GM21367 (cell line): ENCODE data around the gene OSBP2.

Source experiments
- ATAC-seq: cut with Tn5 transposase; IDR thresholded peaks from one replicate; pipeline ENCODE4 v1.9.1; 2021; ENCODE audit not compliant: unreplicated experiment

The OSBP2 gene

GRCh38 chr22:30890686-30891442, 196.2 kb downstream of the OSBP2 start:
- no peak for ATAC-seq

DNA sequence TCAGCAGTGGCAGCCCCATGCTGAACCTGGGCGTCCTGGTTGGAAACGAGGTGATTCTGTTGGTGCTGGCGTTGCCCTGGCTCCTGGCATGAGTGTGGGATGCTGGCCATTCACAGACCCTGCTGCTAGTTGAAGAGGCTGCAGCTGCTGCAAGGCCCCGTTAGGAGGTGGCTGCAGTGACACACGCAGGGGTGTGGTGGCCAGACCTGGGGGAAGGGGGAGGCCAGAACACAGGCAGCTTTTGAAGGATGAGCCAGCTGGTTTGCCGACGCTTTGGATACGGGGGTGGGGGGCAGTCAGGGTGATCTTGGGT, 196.7 kb downstream of the OSBP2 start:
- ATAC-seq = no peak

DNA sequence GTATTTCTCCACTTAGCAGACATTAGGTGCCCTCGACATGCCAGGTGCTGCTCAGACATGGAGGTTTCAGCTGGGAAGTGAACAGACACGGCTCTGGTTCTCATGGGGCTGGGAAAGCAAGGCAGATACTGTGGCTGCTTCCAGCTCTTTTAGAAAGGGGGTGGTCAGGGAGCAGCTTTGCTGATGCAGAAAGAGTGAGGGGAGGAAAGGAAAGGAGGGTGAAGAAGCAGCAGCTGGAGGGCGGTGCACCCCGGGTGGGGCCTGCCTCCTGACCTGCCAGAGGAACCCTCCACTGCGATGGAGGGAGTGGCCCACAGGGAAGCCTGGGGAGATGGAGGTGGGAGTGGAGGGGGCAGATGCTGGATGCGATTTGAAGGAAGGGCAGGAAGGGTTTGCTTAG, 197.1 kb downstream of the OSBP2 start:
- no peak for ATAC-seq

- no peak for ATAC-seq
These were observed 197.6 kb downstream of the OSBP2 start for GRCh38 chr22:30892286-30892685.

DNA sequence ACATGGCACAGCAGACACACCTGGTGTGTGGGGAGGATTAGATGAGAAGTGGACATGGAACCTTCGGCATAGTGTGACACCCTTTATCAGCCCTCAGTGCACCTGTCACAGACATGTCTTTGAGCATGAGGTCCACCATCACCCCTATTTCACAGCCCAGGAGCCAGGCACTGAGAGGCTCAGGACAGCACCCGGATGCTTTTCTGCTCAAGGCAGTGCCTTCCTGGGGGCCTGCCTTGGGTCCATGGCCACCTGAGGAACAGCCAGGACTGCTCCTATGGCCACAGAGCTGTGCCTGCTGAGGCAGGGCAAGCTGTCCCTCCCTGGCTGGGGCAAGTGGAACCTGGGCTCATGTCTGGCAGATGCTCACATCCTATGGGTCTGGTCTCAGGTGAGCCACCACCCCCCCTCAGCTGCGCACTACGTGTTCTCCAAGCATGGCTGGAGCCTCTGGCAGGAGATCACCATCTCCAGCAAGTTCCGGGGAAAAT, 198.1 kb downstream of the OSBP2 start:
- ATAC-seq = no peak

DNA sequence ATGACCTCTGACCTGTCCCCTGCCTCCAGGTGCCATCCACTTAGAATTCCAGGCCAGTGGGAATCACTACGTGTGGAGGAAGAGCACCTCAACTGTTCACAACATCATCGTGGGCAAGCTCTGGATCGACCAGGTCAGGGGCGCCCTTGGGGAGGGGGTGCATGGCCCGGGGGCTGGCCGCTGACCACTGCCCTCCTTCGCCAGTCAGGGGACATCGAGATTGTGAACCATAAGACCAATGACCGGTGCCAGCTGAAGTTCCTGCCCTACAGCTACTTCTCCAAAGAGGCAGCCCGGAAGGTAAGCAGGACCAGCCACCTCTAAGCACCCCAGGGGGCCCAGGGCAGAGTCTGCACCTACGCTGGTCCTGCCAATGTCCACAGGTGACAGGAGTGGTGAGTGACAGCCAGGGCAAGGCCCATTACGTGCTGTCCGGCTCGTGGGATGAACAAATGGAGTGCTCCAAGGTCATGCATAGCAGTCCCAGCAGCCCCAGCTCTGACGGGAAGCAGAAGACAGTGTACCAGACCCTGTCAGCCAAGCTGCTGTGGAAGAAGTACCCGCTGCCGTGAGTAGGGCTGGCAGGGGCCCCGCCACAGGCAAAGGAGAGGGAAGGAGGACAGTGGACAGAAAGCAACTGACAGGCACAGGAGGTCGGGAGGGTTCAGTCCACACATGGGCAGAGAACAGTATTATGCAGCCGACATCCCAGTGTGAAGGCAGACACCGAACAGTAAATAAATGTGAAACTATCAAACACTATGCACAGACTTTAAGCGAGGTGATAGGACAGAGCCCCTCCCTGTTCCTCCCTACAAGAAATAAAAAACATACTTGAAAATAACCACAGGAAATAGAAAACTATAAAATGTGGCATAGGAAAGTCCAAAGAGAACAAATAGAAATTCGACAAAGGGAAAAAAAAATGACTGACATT, 199.0 kb downstream of the OSBP2 start:
- no peak for ATAC-seq

GRCh38 chr22:30894371-30894740, 199.7 kb downstream of the OSBP2 start:
- no peak for ATAC-seq

DNA sequence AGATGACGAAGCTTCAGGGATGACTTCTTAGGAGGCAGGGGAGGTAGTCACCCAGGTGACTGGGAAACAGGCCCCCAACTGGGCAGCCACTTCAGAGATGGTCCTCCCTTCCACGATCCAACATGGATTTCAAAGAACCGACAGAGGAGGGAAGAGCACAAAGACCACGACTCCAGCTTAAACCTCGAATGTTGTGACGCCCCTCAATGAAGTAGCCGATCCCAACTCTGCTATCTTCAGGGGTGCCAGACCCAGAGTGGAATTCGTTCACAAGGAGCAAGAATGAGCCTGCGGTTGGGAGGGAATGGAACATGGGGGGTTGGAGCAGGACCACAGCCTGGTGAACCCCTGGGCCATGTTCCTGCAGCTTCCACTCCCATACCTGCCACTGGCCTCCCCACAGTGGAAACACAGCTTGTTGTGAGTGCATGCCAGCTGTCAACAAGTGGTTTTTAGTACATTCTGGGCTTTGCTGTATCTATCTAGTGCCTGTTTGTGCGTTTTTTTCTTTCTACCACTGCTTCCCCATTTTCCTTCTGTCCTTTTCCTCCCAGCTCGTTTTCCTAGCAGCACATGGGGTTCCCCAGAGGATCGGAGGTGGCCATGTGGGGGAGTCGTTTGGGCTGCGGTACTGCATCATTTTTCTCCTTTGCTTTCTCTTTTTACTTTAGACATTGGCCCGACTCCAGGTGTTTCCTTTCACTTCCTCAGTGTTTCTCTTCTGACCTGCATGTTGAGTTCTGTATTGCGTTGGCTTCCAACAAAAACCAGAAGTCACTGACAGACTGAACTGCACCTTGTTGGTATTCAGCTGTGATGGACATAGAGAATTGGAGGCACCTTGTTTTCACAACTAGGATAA, 208.1 kb downstream of the OSBP2 start:
- ATAC-seq = no peak

DNA sequence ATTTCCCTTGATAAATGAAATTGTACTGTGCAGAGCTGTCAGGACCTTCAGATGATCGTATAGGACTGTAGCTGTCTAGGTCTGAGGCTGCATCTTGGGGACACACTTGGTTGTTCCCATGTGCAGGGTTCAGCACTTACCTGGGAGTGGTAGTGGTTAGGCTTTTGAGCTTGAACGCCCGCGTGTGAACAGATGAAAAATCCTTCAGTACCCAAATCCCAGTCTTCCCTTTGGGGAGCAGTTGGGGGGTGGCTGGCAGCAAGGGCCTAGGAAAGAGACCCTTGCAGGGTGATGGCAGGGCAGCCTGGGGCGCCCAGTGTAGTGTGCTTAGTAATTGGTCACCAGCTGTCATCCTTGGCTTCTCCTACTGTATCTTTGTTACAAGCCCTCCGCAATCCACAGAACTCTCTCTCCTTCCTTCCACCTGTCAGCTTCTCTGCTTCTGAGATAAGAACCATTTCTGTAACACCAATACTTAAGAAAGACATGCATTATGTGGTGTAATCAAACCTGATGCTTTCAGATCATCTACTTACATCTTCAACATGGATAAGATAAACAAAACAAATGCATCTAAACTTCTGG, 209.3 kb downstream of the OSBP2 start:
- no peak for ATAC-seq

- ATAC-seq = no peak
These were observed 211.1 kb downstream of the OSBP2 start for GRCh38 chr22:30905696-30906341.

DNA sequence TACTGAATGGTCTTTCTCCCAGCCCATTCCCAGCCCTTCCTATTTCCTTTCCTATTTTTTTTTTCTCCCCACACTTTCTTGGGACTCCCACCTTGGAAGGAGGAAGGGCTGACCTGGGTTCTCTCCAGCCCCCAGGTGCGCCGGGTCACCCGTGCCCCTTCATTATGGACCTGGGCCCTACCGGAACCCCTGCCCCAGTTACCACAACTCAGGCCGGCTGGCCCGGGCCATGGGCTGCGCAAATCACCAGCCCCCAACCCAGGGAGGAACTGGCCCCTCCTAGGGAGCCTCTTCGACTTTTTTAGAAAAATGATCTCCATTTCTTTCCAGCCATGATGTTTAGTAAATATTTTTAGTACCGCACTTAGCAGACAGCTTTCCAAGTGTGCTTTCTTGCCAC, 211.7 kb downstream of the OSBP2 start:
- no peak for ATAC-seq

- ATAC-seq = no peak
These were observed 212.3 kb downstream of the OSBP2 start for GRCh38 chr22:30906946-30907345.

GRCh38 chr22:30908051-30908461, 213.4 kb downstream of the OSBP2 start:
- ATAC-seq = no peak

- no peak for ATAC-seq
These were observed 214.6 kb downstream of the OSBP2 start for GRCh38 chr22:30909306-30909705.

DNA sequence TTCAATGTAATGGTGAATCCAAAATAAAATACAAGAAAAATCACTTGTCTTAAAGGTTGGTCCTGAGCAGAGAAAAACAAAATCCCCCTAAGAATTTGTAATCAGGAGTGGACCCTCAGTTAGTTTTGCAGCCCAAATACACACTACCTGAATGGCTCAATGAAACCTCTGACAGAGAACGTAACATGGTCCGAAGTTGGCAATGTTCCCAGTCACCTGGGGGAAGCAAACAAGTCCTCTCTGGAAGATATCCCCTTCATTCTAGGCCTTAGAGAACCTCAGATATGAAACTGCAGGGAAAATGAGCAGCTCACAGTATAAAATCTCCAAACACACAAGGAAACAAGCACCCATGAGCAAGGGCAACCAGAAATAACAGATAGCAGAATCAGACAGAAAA, 215.7 kb downstream of the OSBP2 start:
- no peak for ATAC-seq

DNA sequence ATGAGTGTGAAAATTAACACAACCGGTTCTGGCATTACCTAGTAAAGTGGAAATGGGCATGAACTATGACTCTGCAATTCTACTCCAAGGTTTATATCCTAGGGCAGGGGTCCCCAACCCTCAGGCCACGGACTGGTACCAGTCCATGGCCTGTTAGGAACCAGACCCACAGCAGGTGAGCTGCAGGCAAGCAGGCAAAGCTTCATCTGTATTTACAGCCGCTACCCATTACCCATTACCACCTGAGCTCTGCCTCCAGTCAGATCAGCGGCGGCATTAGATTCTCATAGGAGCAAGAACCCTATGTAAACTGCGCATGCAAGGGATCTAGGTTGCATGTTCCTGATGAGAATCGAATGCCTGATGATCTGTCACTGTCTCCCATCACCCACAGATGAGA, 224.1 kb downstream of the OSBP2 start:
- ATAC-seq = no peak

GRCh38 chr22:30919973-30920372, 225.3 kb downstream of the OSBP2 start:
- ATAC-seq = no peak

GRCh38 chr22:30920407-30920806, 225.7 kb downstream of the OSBP2 start:
- ATAC-seq = no peak

- no peak for ATAC-seq
These were observed 226.4 kb downstream of the OSBP2 start for GRCh38 chr22:30921108-30921507.

- ATAC-seq = no peak
These were observed 227.5 kb downstream of the OSBP2 start for GRCh38 chr22:30922151-30922611.
